Pancreas (tissue), 10 donors: ENCODE measurements around the gene PANK2. TPM values are rescaled to one million over a fixed set of nuclear protein-coding genes. Genes with fewer than 3 reads are reported as not detected.

ENCODE experiments used
- ATAC-seq, 4 donors: fragments of 200-7000 bp; cut with Tn5 transposase; one replicate each; pipeline versions ENCODE4 v1.8.0 to v1.9.1; 2020; ENCODE audit warnings: mild to moderate bottlenecking in 4 of 4, moderate library complexity in 4 of 4
- DNase-seq, 6 donors: peaks; one replicate each; pipeline ENCODE4 v3.0.0-alpha.2; 2020
- FAIRE-seq: peaks from 2 replicates; lab custom pipeline; 2012; peaks lifted over from hg19 to GRCh38; lab: Jason Lieb, UNC
- H3K27ac ChIP-seq, 4 donors: fragments of 200-600 bp; sonication (generic); 1 replicate in 3 of 4; 2 replicates in 1 of 4; pipeline versions ENCODE4 v1.5.0 to v1.8.0; 2020
- H3K27me3 ChIP-seq, 4 donors: fragments of 200-600 bp; one replicate each; pipeline ENCODE4 v1.8.0; 2021
- H3K36me3 ChIP-seq, 3 donors: fragments of 200-600 bp; sonication (generic) in 1 of 3; one replicate each; pipeline versions ENCODE4 v1.5.0 to v1.8.0; 2020 to 2021
- H3K4me1 ChIP-seq, 3 donors: fragments of 200-600 bp; one replicate each; pipeline ENCODE4 v1.8.0; 2021
- H3K4me3 ChIP-seq, 4 donors: fragments of 200-600 bp; sonication (generic) in 2 of 4; one replicate each; pipeline versions ENCODE4 v1.5.0 to v1.8.0; 2020 to 2021
- H3K9me3 ChIP-seq, 4 donors: fragments of 200-600 bp; one replicate each; pipeline ENCODE4 v1.8.0; 2021
- CTCF ChIP-seq, 4 donors: fragments of 200-600 bp; sonication (generic) in 3 of 4; IDR thresholded peaks; one replicate each; pipeline versions ENCODE4 v1.5.0 to v1.8.0; 2021; ENCODE audit warnings: antibody characterized with exemption in 4 of 4
- WGBS, 2 donors: extraction: QIAGEN DNeasy Blood & Tissue Kit; methylation state at CpG; one replicate each; pipeline ENCODE4 v1.1.7; 2013; 5-methylcytosine and 5-hydroxymethylcytosine counted together
- intact Hi-C, 3 donors: fragments of 100-400 bp; cut with DNase I; formaldehyde crosslinking; loops; one replicate each; pipeline versions ENCODE4 v1.11.1 to v1.14.2; 2022
- polyA plus RNA-seq, 2 donors: library from polyadenylated mRNA; stranded (reverse); fragments of 200-250 nt; gene quantifications; one replicate each; pipeline ENCODE4 v1.2.3, GENCODE V29; 2013
- total RNA-seq, 6 donors: library from RNA; stranded (reverse); fragmentation: NEBNext Ultra II Directional in 4 of 6; extraction: Animal tissue kit (Norgen Biotek cat#: 25700) in 4 of 6; gene quantifications; one replicate each; pipeline versions ENCODE4 v1.2.1 to v1.2.4, GENCODE V29; 2021 to 2023
- donor health status: healthy with polysubstance abuse.
- donor health status: DM: no; HTN: no; CAD: no; lungs with moderate emphysema.
- donor health status: DM: no; HTN: no; CAD: no.
- donor health status: control.
- donor health status: control.
- donor health status: Bipolar disorder and iron deficiency.
- donor health status: DM: yes; HTN: yes; CAD: no.
- donor health status: DM: no; HTN: no; CAD: no.
- donor health status: DM: no; HTN: no; CAD: no.
- donor health status: DM: yes; HTN: yes; CAD: no.

PANK2 gene
- total and polyA plus RNA-seq, 8 donors: 10.1 to 23.4 (median 13.3) TPM

DNA sequence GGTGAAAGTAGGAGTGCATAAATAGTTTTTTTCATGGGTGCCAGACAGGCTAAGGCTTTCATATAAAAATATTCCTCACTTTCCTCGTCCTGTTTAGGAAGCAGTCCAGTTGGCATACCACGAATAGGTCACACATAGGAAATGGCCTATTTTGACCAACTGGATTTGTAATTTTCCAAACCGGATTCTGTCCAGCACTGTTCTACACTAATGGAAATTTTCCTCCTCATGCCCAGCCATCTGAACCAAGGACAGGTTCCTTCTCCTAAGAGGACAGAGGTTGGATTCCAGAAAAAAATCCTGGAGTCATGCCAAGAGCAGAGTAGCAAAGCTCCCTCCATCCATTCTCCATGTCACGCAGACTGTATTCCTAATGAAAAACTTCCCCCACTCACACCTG is 43.1 kb downstream of the PANK2 start:
- intact Hi-C loops: no loop called here
- WGBS, 2 donors: 68 to 73% methylated on average over 4 of the region's 4 CpGs
- Histone ChIP-seq H3K36me3 (no peaks in the 10 kb centered on the region), H3K4me3 (peak overlapping the region in 2 of 4 donors; percentile 12 to 13), H3K9me3 (no peaks in the 10 kb centered on the region), H3K4me1 (no peaks in the 10 kb centered on the region), H3K27ac (peak overlapping the region in 2 of 4 donors; percentile 1 to 32), H3K27me3 (no peaks in the 10 kb centered on the region)
- FAIRE-seq: no peak
- ATAC-seq: peak in 1 of 4 donors; percentile 13
- no peak for DNase-seq
- no peak for TF ChIP-seq CTCF (IDR thresholded peaks at IDR 0.05)

- peak overlapping the region in 2 of 4 donors; percentile 1 to 32 for H3K27ac ChIP-seq
- H3K36me3 ChIP-seq: no peaks in the 10 kb centered on the region
- no peaks in the 10 kb centered on the region for H3K27me3 ChIP-seq
- DNase-seq (no peak), FAIRE-seq (no peak), ATAC-seq (peak in 3 of 4 donors; percentile 36 to 64 (median 41))
- H3K4me1 ChIP-seq: no peaks in the 10 kb centered on the region
- intact Hi-C loops: no loop called here
- 72 to 81% methylated on average over 6 of the region's 6 CpGs for WGBS, 2 donors
- peak overlapping the region in 2 of 4 donors; percentile 12 to 13 for H3K4me3 ChIP-seq
- H3K9me3 ChIP-seq: no peaks in the 10 kb centered on the region
- TF ChIP-seq CTCF (IDR thresholded peaks at IDR 0.05): no peak
Observed at GRCh38 chr20:3932681-3933080, 43.5 kb downstream of the PANK2 start.

- DNase-seq: no peak
- Histone ChIP-seq H3K27ac (peak overlapping the region in 1 of 4 donors; percentile 1), H3K9me3 (no peaks in the 10 kb centered on the region), H3K36me3 (no peaks in the 10 kb centered on the region), H3K4me1 (no peaks in the 10 kb centered on the region), H3K27me3 (no peaks in the 10 kb centered on the region), H3K4me3 (no peak overlapping the region)
- no peak for TF ChIP-seq CTCF (IDR thresholded peaks at IDR 0.05)
- no peak for ATAC-seq
- FAIRE-seq: no peak
- intact Hi-C loops: no loop called here
- WGBS, 2 donors: 80 to 93% methylated on average over 4 of the region's 4 CpGs
Observed at GRCh38 chr20:3933218-3933617, 44.0 kb downstream of the PANK2 start.

DNA sequence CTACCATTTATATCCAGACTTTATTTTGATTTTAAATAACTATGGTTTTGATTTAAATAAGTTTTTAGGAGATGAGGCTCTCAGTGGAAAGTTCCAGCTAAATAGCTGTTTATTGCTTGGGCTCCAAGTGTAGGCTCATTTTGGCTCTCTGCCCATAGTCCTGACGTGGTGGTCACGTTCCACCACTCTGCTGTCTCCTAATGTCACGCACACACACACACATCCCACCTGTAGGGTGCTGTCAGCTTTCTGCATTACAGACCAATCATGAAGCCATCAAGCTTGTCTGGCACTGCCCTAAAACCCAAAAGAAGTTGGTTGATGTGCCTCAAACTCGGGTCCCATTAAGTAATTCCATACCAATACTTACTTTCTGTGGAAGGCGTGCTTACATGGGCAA is 45.4 kb downstream of the PANK2 start:
- no peaks in the 10 kb centered on the region for H3K36me3 ChIP-seq
- H3K27ac ChIP-seq: no peak overlapping the region
- 88 to 90% methylated on average over 5 of the region's 5 CpGs for WGBS, 2 donors
- no peaks in the 10 kb centered on the region for H3K27me3 ChIP-seq
- DNase-seq: no peak
- no peak for TF ChIP-seq CTCF (IDR thresholded peaks at IDR 0.05)
- no peaks in the 10 kb centered on the region for H3K4me1 ChIP-seq
- no peaks in the 10 kb centered on the region for H3K9me3 ChIP-seq
- ATAC-seq: no peak
- intact Hi-C loops: no loop called here
- FAIRE-seq: no peak
- H3K4me3 ChIP-seq: no peak overlapping the region

DNA sequence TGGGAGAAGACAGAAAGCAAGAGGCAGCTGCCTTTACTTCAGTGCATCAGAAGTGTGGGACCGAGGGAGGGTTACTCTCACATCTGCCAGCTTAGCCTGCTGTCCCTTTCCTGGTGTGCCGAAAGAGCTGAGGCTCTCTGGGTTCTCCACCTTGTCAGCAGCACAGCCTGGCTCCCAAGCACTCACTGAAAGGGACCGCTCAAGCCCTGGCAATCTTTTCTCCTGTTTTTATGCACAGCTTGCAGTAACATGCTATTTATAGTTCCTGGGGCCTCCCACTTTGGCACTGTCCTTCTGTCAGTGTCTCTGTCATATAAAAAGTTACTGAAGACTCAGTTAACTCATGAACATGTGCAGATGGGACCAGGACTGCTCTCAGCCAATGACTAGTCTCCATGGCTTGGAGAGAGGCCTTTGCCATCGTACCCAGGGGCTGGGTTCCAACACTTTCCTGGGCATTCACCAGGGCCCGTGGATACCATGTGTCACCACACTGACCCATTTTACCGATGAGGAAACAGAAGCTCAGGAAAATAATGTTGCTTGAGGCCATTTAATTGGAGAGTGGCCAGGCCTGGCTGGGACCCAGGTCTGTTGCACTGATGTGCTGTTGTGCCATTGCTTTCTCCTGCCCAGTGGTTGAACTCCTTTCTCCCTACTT is 46.2 kb downstream of the PANK2 start:
- no peak overlapping the region for H3K27ac ChIP-seq
- WGBS, 2 donors: 67 to 71% methylated on average over 6 of the region's 6 CpGs
- H3K36me3 ChIP-seq: no peaks in the 10 kb centered on the region
- intact Hi-C loops: no loop called here
- DNase-seq: no peak
- peak in 1 of 4 donors; percentile 19 for ATAC-seq
- H3K4me3 ChIP-seq: no peak overlapping the region
- H3K9me3 ChIP-seq: no peaks in the 10 kb centered on the region
- FAIRE-seq: no peak
- no peaks in the 10 kb centered on the region for H3K27me3 ChIP-seq
- no peaks in the 10 kb centered on the region for H3K4me1 ChIP-seq
- TF ChIP-seq CTCF (IDR thresholded peaks at IDR 0.05): no peak
